ENCODE measurements around the gene MTERF2.

DNA sequence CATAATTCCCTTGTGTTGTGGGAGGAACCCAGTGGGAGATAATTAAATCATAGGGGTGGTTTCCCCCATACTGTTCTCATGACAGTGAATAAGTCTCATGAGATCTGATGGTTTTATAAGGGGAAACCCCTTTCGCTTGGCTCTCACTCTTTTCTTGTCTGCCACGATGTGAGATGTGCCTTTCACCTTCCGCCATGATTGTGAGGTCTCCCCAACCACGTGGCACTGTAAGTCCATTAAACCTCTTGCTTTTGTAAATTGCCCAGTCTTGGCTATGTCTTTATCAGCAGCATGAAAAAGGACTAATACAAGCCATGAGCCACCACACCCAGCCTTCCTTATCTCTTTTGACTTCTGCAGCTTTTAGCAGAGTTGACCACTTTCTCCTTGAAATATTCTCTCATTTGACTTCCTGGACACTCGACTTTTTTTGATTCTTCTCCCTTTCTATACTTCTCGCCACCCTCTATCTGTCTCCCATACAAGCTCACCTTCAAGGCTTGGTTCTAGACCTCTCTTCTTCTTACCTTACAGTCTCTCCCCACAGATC is 2.3 kb downstream of the MTERF2 start:
- TF ChIP-seq EZH2phosphoT487 (IDR thresholded peaks at IDR 0.05; ENCODE audit: borderline replicate concordance, low read depth, low read length), result no peak
- TF ChIP-seq, protein P1, sequence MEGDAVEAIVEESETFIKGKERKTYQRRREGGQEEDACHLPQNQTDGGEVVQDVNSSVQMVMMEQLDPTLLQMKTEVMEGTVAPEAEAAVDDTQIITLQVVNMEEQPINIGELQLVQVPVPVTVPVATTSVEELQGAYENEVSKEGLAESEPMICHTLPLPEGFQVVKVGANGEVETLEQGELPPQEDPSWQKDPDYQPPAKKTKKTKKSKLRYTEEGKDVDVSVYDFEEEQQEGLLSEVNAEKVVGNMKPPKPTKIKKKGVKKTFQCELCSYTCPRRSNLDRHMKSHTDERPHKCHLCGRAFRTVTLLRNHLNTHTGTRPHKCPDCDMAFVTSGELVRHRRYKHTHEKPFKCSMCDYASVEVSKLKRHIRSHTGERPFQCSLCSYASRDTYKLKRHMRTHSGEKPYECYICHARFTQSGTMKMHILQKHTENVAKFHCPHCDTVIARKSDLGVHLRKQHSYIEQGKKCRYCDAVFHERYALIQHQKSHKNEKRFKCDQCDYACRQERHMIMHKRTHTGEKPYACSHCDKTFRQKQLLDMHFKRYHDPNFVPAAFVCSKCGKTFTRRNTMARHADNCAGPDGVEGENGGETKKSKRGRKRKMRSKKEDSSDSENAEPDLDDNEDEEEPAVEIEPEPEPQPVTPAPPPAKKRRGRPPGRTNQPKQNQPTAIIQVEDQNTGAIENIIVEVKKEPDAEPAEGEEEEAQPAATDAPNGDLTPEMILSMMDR (conservative IDR thresholded peaks at IDR 0.05; ENCODE audit: low read length), result no peak
